GM12878 (cell line): ENCODE measurements around the gene DHCR24. TPM values are rescaled to one million over a fixed set of nuclear protein-coding genes. Genes with fewer than 3 reads are reported as not detected.

ENCODE experiments used
- ATAC-seq: fragments of 200-7000 bp; cut with Tn5 transposase; 3 replicates; pipeline ENCODE4 v1.9.1; 2020; ENCODE audit warnings: mild to moderate bottlenecking, moderate library complexity
- BruUV-seq: library from RNA; stranded (reverse); fragments of 400-500 nt; replicated peaks from 2 replicates; lab custom pipeline; 2021; lab: Mats Ljungman, UMichigan
- CTCF ChIA-PET: fragments of 300-600 bp; sonication (Branson Sonifier 250); formaldehyde crosslinking; extraction: SDS; loops from one replicate; lab custom pipeline; 2021; ENCODE audit warnings: inconsistent platforms; lab: Yijun Ruan, JAX
- POLR2A ChIA-PET: fragments of 350-600 bp; formaldehyde crosslinking; extraction: SDS; loops from one replicate; lab custom pipeline; 2021; ENCODE audit warnings: inconsistent platforms; lab: Charles Lee
- RAD21 ChIA-PET: fragments of 300-600 bp; sonication (Branson Sonifier 250); formaldehyde crosslinking; loops from one replicate; lab custom pipeline; 2023; ENCODE audit warnings: antibody characterized with exemption; ENCODE audit not compliant: unreplicated experiment; lab: Charles Lee
- SMC1A ChIA-PET: fragments of 300-600 bp; sonication (Branson Sonifier 250); formaldehyde crosslinking; loops from one replicate; lab custom pipeline; 2023; ENCODE audit not compliant: unreplicated experiment, uncharacterized antibody; lab: Charles Lee
- DNase-seq: peaks from one replicate; pipeline ENCODE4 v3.0.0-alpha.2; 2011; ENCODE audit warnings: low read depth, low spot score
- FAIRE-seq: peaks from 3 replicates; lab custom pipeline; 2011; peaks lifted over from hg19 to GRCh38; lab: Jason Lieb, UNC
- H2AFZ ChIP-seq: 2 replicates; pipeline ENCODE4 v1.6.0; 2011; ENCODE audit warnings: low read depth, low read length, control low read depth; ENCODE audit not compliant: control insufficient read depth
- H3K27ac ChIP-seq: 2 replicates; pipeline ENCODE4 v1.5.1; 2011; ENCODE audit warnings: control low read depth; ENCODE audit not compliant: control insufficient read depth, insufficient read depth
- H3K27me3 ChIP-seq, 2 experiments: replicated peaks in 1 of 2; 2 replicates each; pipeline versions ENCODE4 v1.6.0 to v1.6.1; 2011; ENCODE audit warnings: low read length in 1 of 2; ENCODE audit not compliant: control insufficient read depth in 2 of 2, insufficient read depth in 2 of 2
- H3K36me3 ChIP-seq, 2 experiments: 2 replicates each; pipeline ENCODE4 v1.5.1; 2011; ENCODE audit warnings: low read length in 1 of 2; ENCODE audit not compliant: control insufficient read depth in 2 of 2, insufficient read depth in 2 of 2
- H3K4me1 ChIP-seq: 2 replicates; pipeline ENCODE4 v1.6.1; 2011; ENCODE audit warnings: mild to moderate bottlenecking, low read length, moderate library complexity, mixed read lengths; ENCODE audit not compliant: control insufficient read depth, insufficient read depth
- H3K4me2 ChIP-seq: 2 replicates; pipeline ENCODE4 v1.6.0; 2011; ENCODE audit warnings: control low read depth; ENCODE audit not compliant: control insufficient read depth, insufficient read depth
- H3K4me3 ChIP-seq: fragments of 200-600 bp; sonication (generic); 2 replicates; pipeline ENCODE4 v1.5.1; 2016
- H3K79me2 ChIP-seq: 2 replicates; pipeline ENCODE4 v1.6.0; 2011; ENCODE audit warnings: low read length; ENCODE audit not compliant: control insufficient read depth, insufficient read depth
- H3K9ac ChIP-seq: 2 replicates; pipeline ENCODE4 v1.8.0; 2011; ENCODE audit warnings: low read length, control low read depth, mixed read lengths; ENCODE audit not compliant: control insufficient read depth, insufficient read depth
- H3K9me3 ChIP-seq: replicated peaks from 3 replicates; pipeline ENCODE4 v1.5.1; 2011; ENCODE audit warnings: mild to moderate bottlenecking, low read length; ENCODE audit not compliant: control insufficient read depth, insufficient read depth
- H4K20me1 ChIP-seq: 2 replicates; pipeline ENCODE4 v1.6.0; 2011; ENCODE audit not compliant: control insufficient read depth, insufficient read depth
- BACH1 ChIP-seq: fragments of 450-650 bp; IDR thresholded peaks from 2 replicates; pipeline ENCODE4 v1.6.1; 2017; ENCODE audit warnings: mild to moderate bottlenecking, borderline replicate concordance
- BHLHE40 ChIP-seq, 2 experiments: fragments of 450-650 bp in 1 of 2; IDR thresholded peaks; 2 replicates each; pipeline ENCODE4 v1.6.1; 2011 to 2017; ENCODE audit warnings: low read depth in 2 of 2, borderline replicate concordance in 1 of 2, improper control_type of control experiment in 1 of 2, low read length in 1 of 2, mild to moderate bottlenecking in 1 of 2
- CBX3 ChIP-seq: fragments of 200-600 bp; sonication (generic); IDR thresholded peaks from 2 replicates; pipeline ENCODE4 v1.6.1; 2016; ENCODE audit warnings: low read depth, borderline replicate concordance
- CEBPB ChIP-seq, 2 experiments: fragments of 150-350 bp in 1 of 2; IDR thresholded peaks; 2 replicates each; pipeline ENCODE4 v1.6.1; 2012 to 2014; ENCODE audit warnings: low read depth in 2 of 2, low read length in 2 of 2, borderline replicate concordance in 1 of 2, inconsistent platforms in 1 of 2
- CHD4 ChIP-seq: fragments of 200-600 bp; sonication (generic); IDR thresholded peaks from 2 replicates; pipeline ENCODE4 v1.6.1; 2016; ENCODE audit warnings: mild to moderate bottlenecking
- DPF2 ChIP-seq: fragments of 450-650 bp; IDR thresholded peaks from 2 replicates; pipeline ENCODE4 v1.6.1; 2017; ENCODE audit warnings: mild to moderate bottlenecking
- FOXK2 ChIP-seq: fragments of 450-650 bp; IDR thresholded peaks from 2 replicates; pipeline ENCODE4 v1.6.1; 2017; ENCODE audit warnings: mild to moderate bottlenecking, moderate library complexity
- HCFC1 ChIP-seq: fragments of 150-350 bp; IDR thresholded peaks from 2 replicates; pipeline ENCODE4 v1.6.1; 2014; ENCODE audit warnings: low read length
- HDAC2 ChIP-seq: fragments of 200-600 bp; sonication (generic); IDR thresholded peaks from 2 replicates; pipeline ENCODE4 v1.6.1; 2017
- PAX5 ChIP-seq: IDR thresholded peaks from 2 replicates; pipeline ENCODE4 v1.6.1; 2011; ENCODE audit warnings: low read depth, low read length, borderline replicate concordance
- POLR2AphosphoS2 ChIP-seq: IDR thresholded peaks from 2 replicates; pipeline ENCODE4 v1.6.1; 2011; ENCODE audit warnings: low read depth, mild to moderate bottlenecking, low read length, improper control_type of control experiment, moderate library complexity
- SIX5 ChIP-seq: IDR thresholded peaks from 2 replicates; pipeline ENCODE4 v1.6.1; 2011; ENCODE audit warnings: mild to moderate bottlenecking, low read depth, low read length, moderate library complexity; ENCODE audit not compliant: severe bottlenecking
- SP1 ChIP-seq: IDR thresholded peaks from one replicate; pipeline ENCODE4 v1.6.1; 2011; ENCODE audit warnings: low read depth, low read length
- ZNF592 ChIP-seq: fragments of 450-650 bp; IDR thresholded peaks from 2 replicates; pipeline ENCODE4 v1.6.1; 2017; ENCODE audit warnings: mild to moderate bottlenecking, moderate library complexity
- WGBS: methylation state at CpG from one replicate; pipeline ENCODE4 v1.1.6; 2016; ENCODE audit warnings: low lambda C conversion rate; ENCODE audit not compliant: insufficient replicate concordance, insufficient coverage; ENCODE audit errors: missing lambda C conversion rate; 5-methylcytosine and 5-hydroxymethylcytosine counted together
- in situ Hi-C: fragments of 300-500 bp; cut with MboI; formaldehyde crosslinking; loops from 9 replicates; pipeline ENCODE4 v1.14.3; 2018; ENCODE audit warnings: mixed read lengths
- intact Hi-C: fragments of 100-400 bp; cut with micrococcal nuclease; formaldehyde crosslinking; loops from one replicate; pipeline ENCODE4 v1.14.2; 2022; ENCODE audit not compliant: unreplicated experiment
- polyA plus RNA-seq, 11 experiments: library from polyadenylated mRNA; depleted of rRNA in 4 of 11; unstranded in 6 of 11; stranded (reverse) in 5 of 11; fragments of >200 nt; fragmentation: Nextera tagmentation in 4 of 11; fragmentation: Illumina TruSeq in 1 of 11; extraction: Ambion mirVana in 4 of 11; extraction: Trizol in 1 of 11; gene quantifications; 1 replicate in 1 of 11; 2 replicates in 10 of 11; pipeline versions ENCODE4 v1.2.1 to v1.2.3, GENCODE V29; 2011 to 2016; ENCODE audit warnings: inconsistent platforms in 2 of 11, missing spikeins in 2 of 11, low read depth in 1 of 11
- total RNA-seq, 4 experiments: library from RNA; depleted of rRNA in 3 of 4; stranded (reverse); fragments of >200 nt in 3 of 4; fragmentation: Illumina TruSeq in 1 of 4; extraction: Trizol in 1 of 4; gene quantifications; 2 replicates each; pipeline versions ENCODE4 v1.2.1 to v1.2.3, GENCODE V29; 2013 to 2021
- TF ChIP-seq, protein P1 (sequence below): fragments of 450-650 bp; IDR thresholded peaks from 2 replicates; pipeline ENCODE4 v1.6.1; 2017; ENCODE audit warnings: low read depth, mild to moderate bottlenecking, moderate library complexity

Gene DHCR24
- total and polyA plus RNA-seq, 10 of the 15 experiments (the other 5 are each of a cell fraction or from before 2014, with no cell fraction given), result 23.3 to 169 (median 120) TPM

DNA sequence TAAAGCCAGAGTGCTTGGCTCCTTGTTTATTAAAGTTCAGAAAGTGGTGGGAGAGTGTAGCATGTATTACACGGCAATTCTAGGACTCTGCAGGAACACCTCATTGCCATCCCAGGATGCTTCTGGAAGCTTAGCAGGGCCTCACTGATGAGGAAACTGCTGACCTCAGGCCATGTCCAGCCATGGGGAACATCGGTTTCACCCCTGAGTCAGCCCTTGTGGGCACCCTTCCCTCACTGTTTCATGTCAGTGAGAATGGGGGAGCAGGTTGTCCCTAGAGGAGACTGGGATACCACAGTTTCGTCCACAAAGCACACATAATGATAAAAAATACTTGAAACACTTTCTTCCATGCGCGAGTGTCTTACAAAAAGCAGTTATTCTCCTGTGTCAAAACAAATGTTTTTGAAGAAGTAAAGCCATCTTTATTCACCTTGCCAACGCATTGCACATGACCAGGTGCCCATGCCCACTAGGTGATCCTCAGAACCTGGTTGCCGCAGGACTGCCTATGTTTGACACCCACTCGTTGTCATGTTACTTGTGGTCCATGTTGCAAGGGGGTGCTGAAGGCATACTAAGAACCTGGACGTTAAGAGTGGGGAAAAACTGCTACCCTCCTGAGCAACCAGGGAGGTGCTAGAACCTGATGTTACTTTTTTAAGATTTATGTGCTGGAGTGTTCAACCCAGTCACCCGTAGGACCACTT lies 44.6 kb downstream of the DHCR24 start:
- H3K4me3 ChIP-seq, result no peak overlapping the region
- no peaks in the 10 kb centered on the region for H3K27me3 ChIP-seq
- no peak overlapping the region for H2AFZ ChIP-seq
- DNase-seq (no peak), FAIRE-seq (no peak), ATAC-seq (no peak)
- H3K27ac ChIP-seq, result no peak overlapping the region
- H3K9me3 ChIP-seq, result no peaks in the 10 kb centered on the region
- RAD21 ChIA-PET, result no interaction called here
- WGBS, result 70% methylated on average over 10 of the region's 10 CpGs
- H3K36me3 ChIP-seq, result no peaks in the 10 kb centered on the region; a peak in 1 of 4 replicates
- SMC1A ChIA-PET, result no interaction called here
- CTCF ChIA-PET, result no interaction called here
- intact Hi-C loops, result no loop called here
- no peak for TF ChIP-seq POLR2AphosphoS2
- TF ChIP-seq SP1, result no peak
- TF ChIP-seq CEBPB (IDR thresholded peaks at IDR 0.05; ENCODE audit: borderline replicate concordance in 1 of 2, low read depth in 2 of 2, low read length in 2 of 2), result no peak
- no peak for TF ChIP-seq FOXK2
- no peak for TF ChIP-seq HCFC1
- no peak for TF ChIP-seq CHD4
- TF ChIP-seq DPF2, result no peak
- TF ChIP-seq BHLHE40 (IDR thresholded peaks at IDR 0.05; ENCODE audit: borderline replicate concordance in 1 of 2, low read depth in 2 of 2, low read length in 1 of 2), result no peak
- TF ChIP-seq SIX5, result no peak
- TF ChIP-seq, protein P1, sequence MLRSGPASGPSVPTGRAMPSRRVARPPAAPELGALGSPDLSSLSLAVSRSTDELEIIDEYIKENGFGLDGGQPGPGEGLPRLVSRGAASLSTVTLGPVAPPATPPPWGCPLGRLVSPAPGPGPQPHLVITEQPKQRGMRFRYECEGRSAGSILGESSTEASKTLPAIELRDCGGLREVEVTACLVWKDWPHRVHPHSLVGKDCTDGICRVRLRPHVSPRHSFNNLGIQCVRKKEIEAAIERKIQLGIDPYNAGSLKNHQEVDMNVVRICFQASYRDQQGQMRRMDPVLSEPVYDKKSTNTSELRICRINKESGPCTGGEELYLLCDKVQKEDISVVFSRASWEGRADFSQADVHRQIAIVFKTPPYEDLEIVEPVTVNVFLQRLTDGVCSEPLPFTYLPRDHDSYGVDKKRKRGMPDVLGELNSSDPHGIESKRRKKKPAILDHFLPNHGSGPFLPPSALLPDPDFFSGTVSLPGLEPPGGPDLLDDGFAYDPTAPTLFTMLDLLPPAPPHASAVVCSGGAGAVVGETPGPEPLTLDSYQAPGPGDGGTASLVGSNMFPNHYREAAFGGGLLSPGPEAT, result no peak
- TF ChIP-seq HDAC2, result no peak
- no peak for TF ChIP-seq CBX3
- no peak for TF ChIP-seq BACH1
- TF ChIP-seq ZNF592, result no peak
- no peak for TF ChIP-seq PAX5
- no peaks in the 10 kb centered on the region for H4K20me1 ChIP-seq
- POLR2A ChIA-PET, result no interaction called here
- no peaks in the 10 kb centered on the region for H3K79me2 ChIP-seq
- no peak overlapping the region for H3K4me2 ChIP-seq
- no peaks in the 10 kb centered on the region for H3K4me1 ChIP-seq
- no TSS peak for BruUV-seq
- in situ Hi-C loops, result no loop called here
- no peak overlapping the region for H3K9ac ChIP-seq
